ENCODE data around the gene TPST2.

The TPST2 gene

GRCh38 chr22:26555478-26555877 lies 34.5 kb downstream of the TPST2 start:
- DNase-seq (ENCODE audit: low read depth in 2 of 2) = no peak

DNA sequence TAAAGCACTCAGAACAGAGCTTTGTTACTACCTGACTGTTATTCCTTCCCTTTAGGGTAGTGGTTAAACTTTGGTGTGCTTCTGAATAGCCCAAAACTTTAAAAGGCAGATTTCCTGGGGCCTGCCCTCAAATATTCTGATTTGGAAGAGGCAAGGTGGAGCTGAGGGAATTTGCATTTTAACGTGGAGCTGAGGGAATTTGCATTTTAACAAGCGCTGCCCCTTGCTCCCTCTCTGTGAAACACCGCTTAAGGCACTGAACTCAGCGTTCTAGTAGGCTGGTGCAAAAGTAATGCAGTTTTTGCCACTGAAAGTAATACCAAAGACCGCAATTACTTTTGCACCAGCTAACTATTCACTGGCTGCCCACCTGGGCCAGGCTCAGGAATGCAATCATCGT lies 35.0 kb downstream of the TPST2 start:
- no peak for DNase-seq (ENCODE audit: low read depth in 2 of 2)

DNA sequence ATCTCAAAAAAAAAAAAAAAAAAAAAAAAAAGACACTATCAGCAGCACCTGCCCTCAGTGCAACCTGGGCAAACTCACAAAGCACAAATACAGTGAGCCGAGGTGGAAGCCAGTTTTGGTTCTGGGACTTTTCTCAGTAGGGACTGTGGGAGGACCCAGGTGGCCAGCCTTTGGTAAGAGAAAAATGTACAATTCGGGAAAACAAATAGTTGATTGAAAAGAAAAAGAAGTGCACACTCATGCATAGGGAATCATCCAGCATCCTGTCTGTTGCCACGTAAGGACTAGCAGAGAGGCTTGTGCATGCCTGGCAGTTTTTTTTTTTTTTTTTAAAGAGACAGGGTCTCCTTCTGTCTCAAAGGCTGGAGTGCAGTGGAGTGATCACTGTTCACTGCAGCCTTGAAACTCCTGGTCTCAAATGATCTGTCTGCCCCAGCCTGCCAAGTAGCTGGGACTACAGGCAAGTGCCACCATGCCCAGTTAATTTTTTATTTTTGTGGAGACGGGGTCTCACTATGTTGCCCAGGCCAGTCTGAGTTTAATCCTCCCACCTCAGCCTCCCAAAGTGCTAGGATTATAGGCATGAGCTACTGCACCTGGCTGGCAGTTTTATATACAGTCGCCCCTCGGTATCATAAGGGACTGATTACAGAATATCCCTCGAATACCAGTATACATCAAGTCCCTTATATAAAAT lies 36.7 kb downstream of the TPST2 start:
- DNase-seq (ENCODE audit: low read depth in 2 of 2) = peak; percentile 79 to 80

- DNase-seq (ENCODE audit: low read depth in 2 of 2) = no peak
Observed at GRCh38 chr22:26552466-26552865, 37.5 kb downstream of the TPST2 start.

DNA sequence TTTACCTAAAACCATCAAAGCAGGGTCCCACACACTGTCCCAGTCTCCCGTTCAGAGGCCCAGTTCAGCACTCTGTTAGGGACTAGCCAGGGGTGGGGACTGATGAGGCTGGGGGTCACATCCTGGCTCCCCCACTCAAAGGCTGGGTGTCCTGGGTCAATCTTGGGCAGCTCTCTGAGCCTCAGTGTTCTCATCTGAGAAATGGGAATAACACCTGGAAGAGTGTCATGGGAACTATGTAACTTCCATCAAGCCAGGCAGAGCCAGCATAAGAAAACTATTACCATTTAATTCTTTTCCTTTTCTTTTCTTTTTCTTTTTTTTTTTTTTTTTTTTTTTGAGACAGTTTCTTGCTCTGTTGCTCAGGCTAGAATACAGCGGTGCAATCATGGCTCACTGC lies 38.4 kb downstream of the TPST2 start:
- DNase-seq (ENCODE audit: low read depth in 2 of 2) = no peak

DNA sequence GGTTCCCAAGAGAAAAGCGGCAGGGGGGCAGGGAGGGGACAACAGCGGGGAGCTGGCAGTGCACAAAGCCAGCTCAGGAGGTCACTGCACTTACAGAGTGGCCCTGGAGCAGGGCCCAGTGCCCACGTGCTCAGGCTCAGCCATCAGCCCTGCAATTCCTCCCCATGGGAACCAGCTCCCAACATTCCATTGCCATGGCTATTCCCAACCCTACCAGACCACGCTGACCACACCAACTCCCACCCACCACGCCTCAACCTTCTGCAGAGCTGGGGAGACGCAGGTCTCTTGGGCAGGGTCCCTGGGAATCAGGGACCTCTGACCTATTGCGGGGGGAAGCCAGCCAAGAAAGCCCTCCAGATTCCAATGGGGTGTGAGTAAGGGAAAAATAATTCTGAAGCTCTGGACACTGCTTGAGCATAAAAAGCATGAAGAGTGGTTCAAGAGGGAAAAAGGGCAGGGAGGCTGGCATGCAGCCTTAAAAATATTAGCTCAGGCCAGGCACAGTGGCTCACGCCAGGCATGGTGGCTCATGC lies 39.4 kb downstream of the TPST2 start:
- peak; percentile 38 for DNase-seq (ENCODE audit: low read depth in 2 of 2)

DNA sequence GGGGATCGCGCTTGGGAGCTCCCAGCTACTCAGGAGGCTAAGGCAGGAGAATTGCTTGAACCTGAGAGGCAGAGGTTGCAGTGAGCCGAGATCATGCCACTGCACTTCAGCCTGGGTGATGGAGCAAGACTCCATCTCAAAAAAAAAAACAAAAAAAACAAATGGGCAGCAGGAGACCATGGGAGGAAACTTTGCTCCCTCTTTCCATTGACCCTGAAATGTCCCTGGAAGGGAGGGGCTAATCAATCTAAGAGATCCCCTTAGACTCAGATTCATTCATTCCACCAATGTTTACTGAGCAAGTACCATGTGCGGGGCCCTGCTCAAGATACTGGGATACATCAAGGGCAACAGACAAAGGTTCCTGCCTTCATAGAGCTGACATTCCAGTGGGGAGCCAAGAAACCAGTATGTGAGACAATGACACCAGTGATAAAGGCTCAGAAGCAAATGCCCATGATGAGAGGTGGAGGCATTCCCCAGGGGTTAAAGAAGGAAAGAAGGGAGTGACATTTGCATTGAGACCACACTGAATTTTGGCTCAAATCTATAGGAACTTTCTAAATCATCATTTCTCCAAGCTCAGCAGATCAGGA lies 39.9 kb downstream of the TPST2 start:
- no peak for DNase-seq (ENCODE audit: low read depth in 2 of 2)

GRCh38 chr22:26548984-26549383 lies 40.9 kb downstream of the TPST2 start:
- no peak for DNase-seq (ENCODE audit: low read depth in 2 of 2)

DNA sequence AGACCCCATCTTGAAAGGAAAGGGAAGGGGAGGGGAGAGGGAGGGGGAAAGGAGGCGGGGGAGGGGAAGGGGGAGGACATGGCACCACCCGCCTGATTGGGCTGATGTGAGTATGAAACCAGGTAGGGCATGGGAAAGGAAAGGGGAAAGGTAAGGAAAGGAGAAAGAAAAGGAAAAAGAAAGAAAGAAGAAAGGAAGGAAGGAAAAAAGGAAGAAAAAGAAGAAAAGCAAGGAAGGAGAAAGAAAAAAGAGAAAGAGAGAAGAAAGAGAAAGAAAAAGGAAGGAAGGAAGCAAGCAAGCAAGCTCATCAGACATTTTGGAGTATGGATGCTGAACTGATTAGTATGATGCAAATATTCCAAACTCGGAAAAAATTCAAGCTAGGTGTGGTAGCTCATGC lies 41.6 kb downstream of the TPST2 start:
- no peak for DNase-seq (ENCODE audit: low read depth in 2 of 2)

- no peak for DNase-seq (ENCODE audit: low read depth in 2 of 2)
Observed at GRCh38 chr22:26547837-26548236, 42.1 kb downstream of the TPST2 start.

GRCh38 chr22:26547426-26547825 lies 42.5 kb downstream of the TPST2 start:
- DNase-seq (ENCODE audit: low read depth in 2 of 2) = no peak

DNA sequence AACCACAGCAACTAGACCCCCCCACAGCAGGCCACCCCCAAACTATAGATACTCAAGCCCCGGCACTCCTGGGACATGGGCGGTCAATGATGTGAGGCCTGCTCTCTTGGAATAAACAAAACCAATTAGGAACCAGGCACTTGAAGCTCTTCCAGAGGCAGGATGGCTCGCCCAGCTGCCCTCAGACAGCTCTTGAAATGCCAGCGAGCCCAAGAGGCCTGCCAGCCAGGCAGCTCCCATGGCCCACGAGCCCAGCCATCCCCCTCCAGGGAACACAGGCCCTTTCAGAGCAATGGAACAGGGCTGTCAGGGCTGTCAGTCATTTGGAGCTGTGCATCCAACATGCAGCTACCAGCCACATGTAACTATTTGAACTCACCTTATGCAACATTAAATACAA lies 43.6 kb downstream of the TPST2 start:
- DNase-seq (ENCODE audit: low read depth in 2 of 2) = no peak

GRCh38 chr22:26545827-26546226 lies 44.1 kb downstream of the TPST2 start:
- DNase-seq (ENCODE audit: low read depth in 2 of 2) = no peak

GRCh38 chr22:26545385-26545784 lies 44.5 kb downstream of the TPST2 start:
- no peak for DNase-seq (ENCODE audit: low read depth in 2 of 2)

DNA sequence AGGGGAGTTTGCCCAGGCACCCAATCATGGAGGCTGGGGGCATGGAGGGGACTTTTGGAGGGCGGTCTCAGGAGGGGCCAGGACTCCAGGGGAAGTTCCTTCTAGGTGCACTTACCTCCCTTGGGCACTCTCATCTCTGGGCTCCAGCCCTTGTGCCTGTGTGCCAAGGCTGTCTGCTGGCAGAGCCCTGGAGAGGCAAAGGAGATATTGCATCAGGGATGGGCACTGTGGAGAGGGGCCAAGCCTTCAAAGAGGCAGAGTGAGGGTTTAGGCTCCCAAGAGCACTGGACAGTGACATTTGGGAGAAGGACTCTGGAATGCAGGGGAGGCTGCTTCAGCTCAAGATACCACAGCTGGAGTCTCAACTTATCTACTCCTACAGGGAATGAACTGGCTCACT lies 45.4 kb downstream of the TPST2 start:
- DNase-seq (ENCODE audit: low read depth in 2 of 2) = no peak

DNA sequence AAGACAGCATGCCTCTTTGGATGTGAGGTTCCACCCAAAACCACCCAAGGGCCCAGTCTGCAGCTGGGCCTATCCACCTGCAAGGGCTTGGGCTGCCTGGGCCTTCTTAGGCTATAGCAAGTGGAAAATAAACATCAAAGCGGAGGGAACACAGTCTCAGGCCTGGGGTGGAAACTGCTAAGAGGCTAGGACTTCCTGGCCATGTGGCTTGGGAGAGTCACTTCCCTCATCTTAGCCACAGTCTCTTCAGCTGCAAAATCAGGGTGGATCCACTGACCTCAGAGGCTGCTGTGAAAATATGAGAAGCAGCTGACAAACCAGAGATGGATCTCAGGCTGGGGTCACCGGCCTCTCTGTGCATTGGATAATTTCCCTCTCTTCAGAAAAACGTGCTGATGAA lies 47.1 kb downstream of the TPST2 start:
- DNase-seq (ENCODE audit: low read depth in 2 of 2) = no peak

DNA sequence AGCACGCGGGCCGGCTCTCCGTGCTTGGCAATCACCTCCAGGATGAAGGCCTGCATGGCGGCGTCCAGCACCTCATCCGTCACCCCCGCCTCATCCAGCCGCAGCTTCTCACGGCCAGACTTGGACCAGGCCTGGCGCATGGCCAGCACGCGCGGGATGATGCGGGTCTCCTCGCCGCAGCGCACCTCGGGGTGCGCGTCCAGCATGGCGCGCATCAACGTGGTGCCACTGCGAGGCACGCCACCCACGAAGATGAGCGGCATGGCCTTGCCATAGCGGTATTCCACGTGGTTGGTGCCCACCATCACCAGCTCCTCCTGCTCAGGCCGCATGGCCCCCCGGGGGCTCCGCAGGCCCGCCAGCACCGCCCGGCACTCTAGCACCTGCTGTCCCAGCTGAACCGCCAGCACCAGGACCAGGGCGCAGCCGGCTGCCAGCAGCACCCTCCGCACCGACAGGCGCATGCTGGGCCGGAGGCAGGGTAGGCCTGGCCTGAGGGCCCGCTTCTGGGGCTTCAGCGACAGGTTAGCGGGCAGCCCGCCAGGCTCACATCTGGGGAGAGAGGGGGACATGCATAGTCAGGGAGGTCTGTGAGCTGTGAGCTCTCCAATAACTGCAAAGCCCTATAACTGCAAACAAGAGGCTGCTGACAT lies 48.6 kb downstream of the TPST2 start:
- DNase-seq (ENCODE audit: low read depth in 2 of 2) = no peak

- DNase-seq (ENCODE audit: low read depth in 2 of 2) = no peak
Observed at GRCh38 chr22:26540119-26540518, 49.8 kb downstream of the TPST2 start.

- no peak for DNase-seq (ENCODE audit: low read depth in 2 of 2)
Observed at GRCh38 chr22:26536762-26537134, 53.2 kb downstream of the TPST2 start.

DNA sequence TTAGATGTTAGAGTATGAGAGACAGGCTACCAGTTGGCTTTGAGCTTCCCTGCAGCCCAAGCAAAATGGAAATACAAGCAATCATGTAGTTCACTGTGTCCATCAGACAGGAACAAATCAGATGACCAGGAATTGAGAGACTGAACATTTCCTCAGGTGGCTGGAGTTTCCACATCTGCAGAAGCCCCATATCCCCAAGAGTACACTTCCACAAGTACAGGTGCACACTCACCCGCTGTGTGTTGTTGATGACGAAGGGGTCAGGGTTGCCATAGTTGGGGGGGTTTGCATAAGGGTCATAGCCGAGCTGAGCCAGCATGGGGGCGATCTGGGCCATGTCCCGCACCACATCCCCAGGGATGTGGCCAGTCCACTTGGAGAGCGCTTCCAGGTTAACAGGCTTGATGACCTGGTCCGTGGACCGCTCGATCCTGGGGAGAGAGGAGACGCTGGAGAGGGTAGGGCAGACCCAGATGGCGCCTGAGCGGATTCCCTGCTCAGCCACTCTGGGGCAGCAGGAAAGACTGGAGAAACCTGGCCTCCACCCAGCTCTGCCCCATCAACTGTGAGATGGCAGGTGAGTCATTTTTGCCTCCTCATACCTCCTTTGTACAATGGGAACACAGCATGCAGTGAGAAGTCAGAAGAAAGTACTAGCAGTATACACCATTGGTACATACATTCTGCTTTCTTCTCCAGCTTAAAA lies 53.7 kb downstream of the TPST2 start:
- DNase-seq (ENCODE audit: low read depth in 2 of 2) = no peak

DNA sequence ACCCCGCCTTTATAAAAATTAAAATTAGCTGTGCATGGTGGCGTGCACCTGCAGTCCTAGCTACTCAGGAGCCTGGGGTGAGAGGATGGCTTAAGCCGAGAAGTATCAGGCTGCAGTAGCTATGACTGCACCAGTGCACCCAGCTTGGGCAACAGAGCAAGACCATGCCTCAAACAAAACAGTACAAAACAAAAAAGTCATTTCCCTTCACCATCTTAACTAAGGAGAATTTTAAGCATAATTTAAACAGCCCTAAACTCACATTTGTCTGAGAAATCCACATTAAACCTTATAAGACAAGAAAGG lies 54.4 kb downstream of the TPST2 start:
- DNase-seq (ENCODE audit: low read depth in 2 of 2) = no peak

GRCh38 chr22:26534874-26535602 lies 54.9 kb downstream of the TPST2 start:
- no peak for DNase-seq (ENCODE audit: low read depth in 2 of 2)

Data from fibroblast of skin of left quadriceps (primary cell).